NCI-H526 treated with DMSO at 0.1 percent for 48 hours (cell line): Measurements from ENCODE around the gene TPO.
"Not testable (repeated sequence)": the region's sequence is repeated elsewhere in the genome, so short reads cannot be mapped to it uniquely, and the experiment has no call there.

Experiments used
- DNase-seq: peaks from one replicate; lab custom pipeline; 2025; lab: John Stamatoyannopoulos, UW

The TPO gene

GRCh38 chr2:1556776-1557466 is 143.7 kb downstream of the TPO start:
- DNase-seq, result no peak

GRCh38 chr2:1557467-1557820 is 144.2 kb downstream of the TPO start:
- no peak for DNase-seq

GRCh38 chr2:1559589-1560175 is 146.4 kb downstream of the TPO start:
- DNase-seq, result no peak

- no peak for DNase-seq
Observed at GRCh38 chr2:1561259-1561658, 148.0 kb downstream of the TPO start.

GRCh38 chr2:1561811-1562421 is 148.7 kb downstream of the TPO start:
- DNase-seq, result no peak

GRCh38 chr2:1563084-1563857 is 150.0 kb downstream of the TPO start:
- no peak for DNase-seq

GRCh38 chr2:1563943-1564891 is 151.0 kb downstream of the TPO start:
- DNase-seq, result no peak

- DNase-seq, result no peak
Observed at GRCh38 chr2:1567556-1568344, 154.5 kb downstream of the TPO start.

- DNase-seq, result not testable (repeated sequence)
Observed at GRCh38 chr2:1568345-1568668, 155.0 kb downstream of the TPO start.

- no peak for DNase-seq
Observed at GRCh38 chr2:1569879-1570450, 156.7 kb downstream of the TPO start.

- DNase-seq, result no peak
Observed at GRCh38 chr2:1571477-1572417, 158.5 kb downstream of the TPO start.

- no peak for DNase-seq
Observed at GRCh38 chr2:1572638-1573037, 159.4 kb downstream of the TPO start.

- no peak for DNase-seq
Observed at GRCh38 chr2:1577846-1578245, 164.6 kb downstream of the TPO start.

GRCh38 chr2:1581257-1581964 is 168.1 kb downstream of the TPO start:
- not testable (repeated sequence) for DNase-seq

- no peak for DNase-seq
Observed at GRCh38 chr2:1581965-1582625, 168.8 kb downstream of the TPO start.

- DNase-seq, result no peak
Observed at GRCh38 chr2:1582891-1583341, 169.7 kb downstream of the TPO start.

- no peak for DNase-seq
Observed at GRCh38 chr2:1584051-1584531, 170.8 kb downstream of the TPO start.
